Prostate gland (tissue), 2 donors: ENCODE data around the gene PTPRG.

Experiments
- CTCF ChIP-seq, 4 experiments: fragments of 200-600 bp in 2 of 4; fragments of 450-650 bp in 2 of 4; sonication (generic) in 2 of 4; IDR thresholded peaks; 1 replicate in 3 of 4; 2 replicates in 1 of 4; pipeline ENCODE4 v1.5.1; 2016 to 2019; ENCODE audit warnings: antibody characterized with exemption in 4 of 4, mild to moderate bottlenecking in 2 of 4, moderate library complexity in 2 of 4
- POLR2A ChIP-seq: fragments of 450-650 bp; IDR thresholded peaks from one replicate; pipeline ENCODE4 v1.6.1; 2016; ENCODE audit warnings: antibody characterized with exemption, mild to moderate bottlenecking
- POLR2AphosphoS5 ChIP-seq: sonication (generic); formaldehyde crosslinking; IDR thresholded peaks from one replicate; pipeline ENCODE4 v1.6.1; 2017; ENCODE audit warnings: antibody characterized with exemption

- TF ChIP-seq CTCF (IDR thresholded peaks at IDR 0.05) (no peak), POLR2A (no peak), POLR2AphosphoS5 (no peak)
Observed at GRCh38 chr3:61863579-61863978, 302.2 kb downstream of the PTPRG start.
